Coronary artery (tissue), 2 donors: ENCODE results near the gene NINJ2.

Experiments
- DNase-seq: peaks from one replicate; pipeline ENCODE4 v3.0.0-alpha.2; 2017; ENCODE audit warnings: low spot score
- H3K27ac ChIP-seq, 2 donors: fragments of 200-600 bp; sonication (generic); one replicate each; pipeline ENCODE4 v1.5.1; 2016 to 2019
- H3K4me3 ChIP-seq: fragments of 200-600 bp; sonication (generic); 2 replicates; pipeline ENCODE4 v1.5.1; 2016; ENCODE audit warnings: mild to moderate bottlenecking, moderate library complexity
- TF ChIP-seq, protein P1 (sequence below): fragments of 200-600 bp; sonication (generic); IDR thresholded peaks from one replicate; pipeline ENCODE4 v1.5.1; 2019; ENCODE audit warnings: antibody characterized with exemption

NINJ2 gene

DNA sequence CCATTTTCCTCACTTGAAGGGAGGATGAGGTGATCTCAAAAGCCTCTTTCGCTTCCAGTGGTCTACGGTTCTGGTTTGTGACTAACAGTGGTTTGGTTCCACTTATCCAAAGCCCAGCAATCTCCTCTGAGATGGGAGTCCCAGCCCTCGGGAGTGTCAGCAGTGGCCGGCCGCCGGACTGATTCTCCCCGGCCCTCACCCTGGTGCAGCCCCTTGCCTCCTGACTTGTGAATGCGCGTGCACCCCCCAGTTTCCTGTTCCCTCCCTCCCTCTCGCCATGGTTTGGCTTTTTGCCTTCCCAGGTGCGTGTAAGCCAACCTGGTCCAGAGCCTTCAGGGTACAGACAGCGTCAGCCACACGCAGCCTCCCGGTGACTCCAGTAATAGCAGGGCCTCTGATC, 129.0 kb downstream of the NINJ2 start:
- no peak overlapping the region for H3K27ac ChIP-seq
- no peak for DNase-seq
- TF ChIP-seq, protein P1, sequence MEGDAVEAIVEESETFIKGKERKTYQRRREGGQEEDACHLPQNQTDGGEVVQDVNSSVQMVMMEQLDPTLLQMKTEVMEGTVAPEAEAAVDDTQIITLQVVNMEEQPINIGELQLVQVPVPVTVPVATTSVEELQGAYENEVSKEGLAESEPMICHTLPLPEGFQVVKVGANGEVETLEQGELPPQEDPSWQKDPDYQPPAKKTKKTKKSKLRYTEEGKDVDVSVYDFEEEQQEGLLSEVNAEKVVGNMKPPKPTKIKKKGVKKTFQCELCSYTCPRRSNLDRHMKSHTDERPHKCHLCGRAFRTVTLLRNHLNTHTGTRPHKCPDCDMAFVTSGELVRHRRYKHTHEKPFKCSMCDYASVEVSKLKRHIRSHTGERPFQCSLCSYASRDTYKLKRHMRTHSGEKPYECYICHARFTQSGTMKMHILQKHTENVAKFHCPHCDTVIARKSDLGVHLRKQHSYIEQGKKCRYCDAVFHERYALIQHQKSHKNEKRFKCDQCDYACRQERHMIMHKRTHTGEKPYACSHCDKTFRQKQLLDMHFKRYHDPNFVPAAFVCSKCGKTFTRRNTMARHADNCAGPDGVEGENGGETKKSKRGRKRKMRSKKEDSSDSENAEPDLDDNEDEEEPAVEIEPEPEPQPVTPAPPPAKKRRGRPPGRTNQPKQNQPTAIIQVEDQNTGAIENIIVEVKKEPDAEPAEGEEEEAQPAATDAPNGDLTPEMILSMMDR, result no peak
- H3K4me3 ChIP-seq, result no peak overlapping the region

DNA sequence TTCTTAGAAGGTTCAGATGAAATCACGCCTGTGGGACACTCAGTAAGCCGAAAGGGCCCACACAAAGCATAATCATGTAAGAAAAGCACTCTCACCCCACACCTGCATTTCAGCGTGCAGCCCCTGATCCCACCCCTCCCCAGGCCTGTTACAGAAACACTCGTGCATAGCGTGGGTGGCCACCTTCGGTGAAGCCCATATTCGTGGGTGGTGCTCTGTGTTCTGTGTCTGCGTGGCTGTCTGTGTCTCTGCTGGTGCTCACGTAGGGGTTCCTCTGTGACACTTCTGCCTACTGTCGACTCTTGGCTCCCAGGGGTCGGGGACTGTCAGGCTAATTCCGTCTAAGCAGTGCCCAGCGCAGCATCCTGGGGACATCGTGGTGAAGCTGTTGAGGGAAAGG, 129.5 kb downstream of the NINJ2 start:
- no peak overlapping the region for H3K27ac ChIP-seq
- TF ChIP-seq, protein P1, result no peak
- H3K4me3 ChIP-seq, result no peak overlapping the region
- DNase-seq, result no peak

GRCh38 chr12:532908-533565, 130.2 kb downstream of the NINJ2 start:
- DNase-seq, result no peak
- H3K27ac ChIP-seq, result no peak overlapping the region
- TF ChIP-seq, protein P1, result no peak

DNA sequence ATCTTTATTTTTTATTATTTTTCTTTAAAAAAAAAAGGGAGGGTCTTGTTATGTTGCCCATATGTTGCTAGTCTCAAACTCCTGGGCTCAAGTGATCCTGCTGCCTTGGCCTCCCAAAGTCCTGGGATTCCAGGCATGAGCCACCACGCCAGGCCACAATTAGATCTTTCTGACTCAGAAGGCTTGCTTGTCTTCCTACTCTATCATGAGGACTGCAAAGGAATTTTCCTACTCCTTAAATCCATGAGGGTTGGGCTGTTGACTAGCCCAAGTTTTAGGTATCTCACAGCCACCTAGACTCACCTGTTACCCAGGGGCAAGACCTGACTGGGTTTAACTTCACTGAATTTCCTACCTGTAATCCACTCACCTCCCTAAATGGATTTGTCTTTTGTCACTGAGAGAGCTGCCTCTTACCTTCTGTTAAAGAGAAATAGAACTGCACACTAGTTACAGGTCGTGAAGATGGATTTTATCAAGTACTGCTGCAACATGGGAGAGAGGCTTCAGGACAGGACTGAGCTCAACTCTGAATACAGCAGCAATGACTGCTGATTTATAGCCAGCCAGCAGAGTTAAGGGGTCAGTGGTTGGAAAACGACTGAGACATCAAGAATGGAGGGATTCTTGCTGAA, 131.2 kb downstream of the NINJ2 start:
- Histone ChIP-seq H3K27ac (no peak overlapping the region), H3K4me3 (no peak overlapping the region)
- no peak for DNase-seq
- TF ChIP-seq, protein P1, result no peak

More at GRCh38 chr12:532908-533565, 130.2 kb downstream of the NINJ2 start:
- H3K4me3 ChIP-seq, result no peak overlapping the region

DNA sequence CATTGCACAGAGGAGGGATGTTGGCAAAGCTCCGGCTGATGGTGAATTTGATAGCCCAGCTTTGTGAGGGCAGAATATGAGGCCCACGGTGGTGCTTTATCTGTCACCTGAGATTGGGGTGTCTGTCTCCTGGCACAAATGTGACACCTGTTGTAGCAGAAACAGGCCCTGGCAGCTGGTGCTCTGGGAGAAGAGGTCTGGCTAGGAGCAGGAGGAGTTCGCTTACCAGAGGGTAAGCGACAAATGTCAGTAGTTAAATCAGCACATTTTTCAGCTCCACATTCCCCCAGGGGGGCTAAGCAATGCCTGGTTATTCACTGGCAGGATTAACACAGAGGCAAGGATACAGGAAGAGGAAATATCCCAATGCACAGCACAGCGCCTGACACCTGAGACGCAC, 132.4 kb downstream of the NINJ2 start:
- no peak overlapping the region for H3K27ac ChIP-seq
- TF ChIP-seq, protein P1, result no peak
- H3K4me3 ChIP-seq, result no peak overlapping the region
- no peak for DNase-seq

- no peak overlapping the region for H3K4me3 ChIP-seq
- TF ChIP-seq, protein P1, result no peak
- no peak overlapping the region for H3K27ac ChIP-seq
- no peak for DNase-seq
Observed at GRCh38 chr12:530308-530707, 132.9 kb downstream of the NINJ2 start.

GRCh38 chr12:527729-528128, 135.5 kb downstream of the NINJ2 start:
- Histone ChIP-seq H3K4me3 (no peak overlapping the region), H3K27ac (no peak overlapping the region)
- TF ChIP-seq, protein P1, result no peak
- DNase-seq, result no peak
